HG03521 (cell line): ENCODE measurements around the gene ZNF394.
A peak's percentile ranks its signal among the peaks of the same experiment; 100 is the strongest.

Experiments
- ATAC-seq: cut with Tn5 transposase; IDR thresholded peaks from one replicate; pipeline ENCODE4 v1.9.1; 2021; ENCODE audit warnings: mild to moderate bottlenecking, moderate library complexity; ENCODE audit not compliant: unreplicated experiment

ZNF394 gene

DNA sequence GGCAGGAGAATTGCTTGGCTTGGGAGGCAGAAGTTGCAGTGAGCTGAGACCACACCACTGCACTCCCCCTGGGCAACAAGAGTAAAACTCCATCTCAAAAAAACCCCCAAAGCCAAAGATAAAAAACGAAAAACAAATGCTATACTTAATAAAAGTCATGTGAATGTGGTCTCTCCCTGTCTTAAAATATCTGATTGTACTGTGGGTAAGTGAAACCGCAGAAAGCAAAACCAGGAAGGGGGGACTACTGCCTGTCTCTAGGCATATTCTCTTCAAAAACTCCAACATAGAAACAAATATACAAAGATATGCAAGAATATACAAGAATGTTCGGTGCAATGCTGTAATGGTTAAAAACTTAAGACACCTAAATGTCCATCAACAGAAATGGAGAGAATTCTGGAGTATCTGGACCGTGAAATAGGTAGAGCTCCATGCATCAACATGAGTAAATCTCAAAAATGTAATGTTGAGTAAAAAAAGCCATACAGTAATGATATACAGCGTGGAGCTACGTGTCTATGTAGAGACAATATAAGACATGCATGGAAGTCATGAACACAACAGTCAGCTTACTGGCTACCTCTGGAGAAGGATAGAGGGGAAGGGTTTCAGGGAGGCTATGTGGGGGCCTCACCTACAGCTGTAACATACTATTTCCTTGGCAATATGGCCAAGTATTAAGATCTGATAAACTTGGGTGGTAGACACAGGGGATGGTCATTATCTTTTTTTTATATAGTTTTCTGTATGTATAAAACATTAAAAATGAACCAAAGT lies 2.1 kb downstream of the ZNF394 start:
- ATAC-seq, result no peak

GRCh38 chr7:99493823-99494222 lies 6.3 kb downstream of the ZNF394 start:
- no peak for ATAC-seq

DNA sequence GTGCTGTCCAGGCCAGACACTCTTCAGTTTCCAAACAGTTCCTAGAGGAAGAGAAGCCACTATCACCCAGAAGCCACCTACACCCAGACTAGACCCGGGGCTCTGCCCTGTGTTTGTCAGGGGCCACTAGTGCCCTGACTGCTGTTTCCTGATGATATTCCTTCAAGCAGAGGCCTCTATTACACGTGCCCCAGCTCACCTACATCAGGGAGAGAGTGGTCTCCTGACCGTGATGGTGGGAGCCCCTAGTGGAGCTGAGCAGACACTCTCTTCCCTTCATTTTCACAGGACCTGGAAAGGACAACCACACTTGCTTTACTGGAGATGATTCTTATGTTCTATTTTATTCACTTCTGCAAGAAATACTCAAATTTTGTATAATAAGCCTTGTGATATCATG lies 9.2 kb downstream of the ZNF394 start:
- ATAC-seq, result no peak

DNA sequence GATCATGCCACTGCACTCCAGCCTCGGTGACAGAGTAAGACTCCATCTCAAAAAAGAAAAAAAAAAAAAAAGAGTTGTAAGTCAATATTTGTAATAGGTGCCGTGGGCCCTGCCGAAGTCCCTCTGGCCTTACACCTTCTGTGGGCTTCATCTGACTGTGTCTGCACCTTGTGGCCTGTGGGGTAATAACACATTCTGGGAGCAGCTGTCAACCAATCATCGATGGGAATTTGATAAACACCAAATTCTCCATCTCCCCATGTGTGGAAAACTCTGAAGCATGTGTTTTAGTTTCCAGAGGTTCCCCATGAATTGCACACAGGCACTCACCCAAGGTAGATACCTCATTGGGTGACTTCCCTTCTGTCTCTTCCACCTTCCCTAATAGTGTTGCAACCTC lies 10.8 kb downstream of the ZNF394 start:
- ATAC-seq, result no peak

GRCh38 chr7:99485094-99485493 lies 15.0 kb downstream of the ZNF394 start:
- ATAC-seq, result no peak

DNA sequence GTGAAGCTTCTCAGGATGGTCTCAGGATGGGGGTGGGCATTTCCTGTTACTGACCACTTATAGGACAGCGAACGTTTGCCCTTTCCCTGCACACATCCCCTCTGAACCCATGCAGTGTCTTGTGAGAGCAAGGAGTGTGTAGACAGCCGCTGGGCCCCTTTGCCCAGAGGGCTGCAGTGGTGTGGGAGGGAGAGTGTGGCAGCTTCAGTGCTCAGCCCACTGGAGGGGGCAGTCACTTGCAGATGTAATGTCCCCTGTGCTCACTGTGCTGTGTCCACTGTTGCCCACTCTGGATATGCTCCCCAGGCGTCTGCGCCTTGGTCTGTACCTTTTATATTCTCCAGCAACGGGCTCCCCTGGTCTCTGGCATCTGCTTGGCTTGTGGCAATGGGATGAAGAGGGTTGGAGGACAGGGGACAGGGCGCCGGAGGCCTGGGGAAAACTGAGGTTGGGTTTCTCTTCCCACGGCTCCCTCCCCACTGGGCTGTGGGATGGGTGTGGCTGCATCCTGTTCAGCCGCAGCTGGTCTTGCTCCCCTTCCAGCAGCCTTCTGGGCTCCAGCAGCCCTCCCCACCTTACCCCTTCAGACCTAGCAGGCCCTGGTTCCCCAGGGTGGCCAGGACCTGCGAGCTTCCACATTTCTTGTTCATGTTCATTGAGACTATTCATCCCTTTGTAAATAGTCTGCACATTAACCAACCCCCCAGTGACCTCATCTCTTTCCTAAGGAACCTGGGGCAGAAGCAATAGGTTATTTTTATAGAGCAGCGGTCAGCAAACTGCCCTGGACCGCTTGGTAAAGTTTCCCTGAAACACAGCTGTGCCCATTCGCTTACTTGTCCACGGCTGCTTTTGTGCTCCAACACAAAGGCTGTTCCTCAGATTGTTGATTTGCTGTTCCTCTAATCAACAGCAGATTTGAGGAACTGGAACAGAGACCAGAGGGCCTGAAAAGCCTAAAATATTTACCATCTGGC lies 21.3 kb downstream of the ZNF394 start:
- ATAC-seq, result no peak

- ATAC-seq, result no peak
These were observed 24.0 kb downstream of the ZNF394 start for GRCh38 chr7:99476107-99476506.

DNA sequence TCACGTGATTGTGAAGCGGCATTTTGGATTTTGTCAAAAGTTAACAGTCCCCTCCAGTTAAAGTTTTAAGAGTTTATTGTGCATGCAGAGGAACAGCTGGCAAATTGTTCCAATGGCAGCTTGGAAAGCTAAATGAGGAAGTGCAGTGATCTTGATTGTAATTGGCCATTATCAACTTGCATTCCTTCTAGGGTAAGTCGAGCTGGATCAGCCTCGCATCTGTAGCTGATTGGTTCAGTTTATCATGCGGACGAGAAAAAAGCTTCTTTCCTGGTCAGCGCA lies 26.8 kb downstream of the ZNF394 start:
- no peak for ATAC-seq

DNA sequence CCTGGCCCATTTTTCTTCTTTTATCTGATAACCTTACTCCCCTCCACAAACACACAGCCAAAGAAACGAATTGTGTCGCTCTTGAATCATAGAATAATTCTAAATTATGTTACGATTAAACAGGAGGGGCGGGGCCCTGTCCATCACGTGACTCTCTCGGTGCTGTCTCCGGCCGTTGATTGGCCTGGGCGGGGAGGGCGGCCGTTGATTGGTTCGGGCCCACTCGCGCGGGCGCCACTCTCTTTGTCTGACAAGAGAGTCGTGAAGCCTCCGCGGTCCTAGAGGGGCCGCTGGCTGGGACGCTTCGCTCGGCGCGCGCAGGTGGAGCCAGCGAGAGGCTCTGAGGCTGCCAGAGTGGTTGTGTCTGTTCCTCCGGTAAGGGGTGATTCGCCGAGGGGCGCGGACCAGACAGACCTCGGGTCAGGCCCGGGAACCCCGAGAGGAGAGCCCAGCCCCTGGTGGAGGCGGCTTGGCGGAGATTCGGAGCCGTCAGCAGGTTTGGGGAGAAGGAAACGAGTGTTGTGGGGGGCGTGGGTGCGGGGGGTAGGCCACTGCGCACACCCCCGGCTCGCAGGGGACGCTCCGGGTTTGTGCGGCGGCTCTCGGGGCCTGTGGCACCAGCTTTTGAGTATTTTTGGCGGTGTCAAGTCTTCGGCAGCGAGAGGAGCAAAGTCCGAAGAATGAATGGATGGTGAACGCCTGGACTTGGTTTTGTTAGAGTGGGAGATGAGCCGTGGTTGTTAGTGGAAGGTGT lies 27.3 kb downstream of the ZNF394 start, which contains the start of gene ZNF789:
TSS of gene ZNF789 (plus strand) at position 330 of the 754 bp plus-strand sequence. CDS start 3,567 bp downstream, outside the sequence.
- peak; percentile 95 for ATAC-seq

- ATAC-seq, result no peak
These were observed 30.6 kb downstream of the ZNF394 start for GRCh38 chr7:99469381-99470065.

- no peak for ATAC-seq
These were observed 31.7 kb downstream of the ZNF394 start for GRCh38 chr7:99468336-99468918.

DNA sequence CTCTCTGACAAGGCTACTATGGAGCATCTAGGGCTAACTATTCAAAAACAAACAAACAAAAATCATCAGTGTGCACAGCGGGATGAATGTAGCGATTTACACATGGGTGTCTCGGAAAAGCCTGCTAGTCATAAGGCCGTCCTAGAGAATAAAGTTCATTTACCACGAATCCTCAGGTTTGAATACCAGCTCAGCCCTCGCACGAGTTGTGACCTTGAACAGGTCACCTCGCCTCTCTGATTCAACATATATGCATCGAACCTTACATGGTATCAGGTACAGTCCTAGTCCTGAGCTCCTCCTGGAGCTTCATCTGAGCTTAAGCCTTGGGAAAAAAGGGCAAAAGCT lies 34.7 kb downstream of the ZNF394 start:
- no peak for ATAC-seq

DNA sequence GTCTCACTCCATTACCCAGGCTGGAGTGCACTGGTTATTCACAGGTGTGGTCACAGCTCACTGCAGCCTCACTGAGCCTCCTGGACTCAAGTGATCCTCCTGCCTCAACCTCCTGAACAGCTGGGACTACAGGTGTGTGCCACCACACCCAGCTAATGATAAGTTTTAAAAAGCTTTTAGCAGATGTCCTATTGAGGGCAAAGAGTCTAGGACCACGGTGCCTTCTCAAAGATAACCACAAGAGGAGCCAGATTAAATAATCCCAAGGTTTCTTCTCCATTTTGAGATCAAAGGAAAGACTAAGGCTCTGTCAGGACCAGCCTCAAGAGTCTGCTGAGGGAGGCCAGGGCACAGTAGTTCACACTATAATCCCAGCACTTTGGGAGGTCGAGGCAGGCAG lies 38.9 kb downstream of the ZNF394 start:
- no peak for ATAC-seq

DNA sequence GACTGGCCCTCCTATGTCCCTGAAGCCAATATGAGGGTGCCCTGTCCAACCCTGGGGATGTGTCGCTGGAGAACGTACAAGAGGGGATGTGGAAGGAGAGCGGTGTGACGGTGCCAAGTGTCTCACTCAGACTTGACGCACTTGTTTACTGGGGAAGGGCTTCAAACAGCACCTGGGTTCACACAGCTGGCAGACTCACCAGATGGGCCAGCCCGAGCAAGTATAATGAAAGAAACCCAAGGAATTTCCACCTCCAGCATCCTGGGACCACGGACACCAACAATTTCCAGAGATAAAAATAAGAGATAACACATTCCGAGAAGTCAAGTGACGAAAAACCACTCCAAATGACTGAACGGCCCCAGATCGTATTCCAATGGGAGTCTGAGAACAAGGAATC lies 39.4 kb downstream of the ZNF394 start:
- ATAC-seq, result no peak

DNA sequence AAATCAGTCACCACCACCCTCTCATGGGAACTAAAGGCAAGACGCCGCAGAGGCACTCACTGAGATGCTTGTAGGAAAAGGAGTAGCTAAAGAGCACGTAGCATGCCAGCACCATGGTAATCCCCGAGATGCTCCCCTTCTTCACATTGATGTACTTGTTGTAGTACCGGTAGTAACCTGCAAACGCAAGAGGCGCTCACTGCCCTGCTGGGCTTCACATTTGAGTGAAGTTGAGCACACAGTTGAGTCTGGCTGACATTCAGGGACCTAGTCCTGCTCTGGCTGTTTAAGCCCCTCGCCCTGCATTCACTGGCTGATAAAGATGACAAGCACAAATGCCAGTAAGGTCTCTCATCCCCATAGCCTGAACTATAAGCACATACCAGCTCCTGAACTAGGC lies 41.0 kb downstream of the ZNF394 start:
- ATAC-seq, result no peak

DNA sequence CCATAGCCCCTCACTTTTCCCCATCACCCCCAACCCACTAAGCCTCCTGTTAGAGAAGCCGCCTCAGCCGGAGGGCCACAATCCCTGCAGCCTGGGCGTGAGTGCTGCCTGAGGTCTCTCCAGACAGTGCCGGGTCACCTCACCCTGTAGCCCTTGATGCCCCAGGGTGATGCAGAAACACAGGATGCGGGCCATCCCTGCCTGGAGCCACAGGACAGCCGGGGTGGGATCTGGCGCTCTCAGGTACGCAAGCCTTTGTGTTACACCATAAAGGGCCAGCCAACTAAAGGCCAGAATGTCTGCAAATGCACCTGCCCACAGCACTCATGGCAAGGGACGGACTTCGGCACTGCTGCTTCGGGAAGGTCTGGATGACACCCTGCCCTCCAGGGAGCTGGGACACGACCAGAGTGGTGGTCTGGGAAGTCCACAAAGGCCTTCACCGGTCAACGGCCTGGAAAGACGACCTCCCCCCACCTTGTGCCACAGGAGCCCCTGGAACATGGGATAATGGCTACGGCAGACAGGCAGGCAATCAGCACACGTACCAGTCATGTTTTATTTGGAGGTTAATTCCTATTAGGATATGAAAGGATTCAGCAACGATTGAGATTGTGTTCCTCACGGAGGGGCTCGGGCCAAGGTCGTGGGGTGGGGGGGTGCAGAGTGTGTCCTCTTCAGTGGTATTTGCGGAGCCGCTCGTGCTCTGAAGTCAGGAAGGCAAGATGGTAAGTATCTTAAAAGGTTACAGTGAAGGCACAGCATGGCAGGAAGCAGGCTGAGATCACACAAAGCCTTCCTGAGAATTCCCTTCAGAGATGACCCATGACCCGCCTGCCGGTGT lies 42.2 kb downstream of the ZNF394 start:
- ATAC-seq, result no peak

DNA sequence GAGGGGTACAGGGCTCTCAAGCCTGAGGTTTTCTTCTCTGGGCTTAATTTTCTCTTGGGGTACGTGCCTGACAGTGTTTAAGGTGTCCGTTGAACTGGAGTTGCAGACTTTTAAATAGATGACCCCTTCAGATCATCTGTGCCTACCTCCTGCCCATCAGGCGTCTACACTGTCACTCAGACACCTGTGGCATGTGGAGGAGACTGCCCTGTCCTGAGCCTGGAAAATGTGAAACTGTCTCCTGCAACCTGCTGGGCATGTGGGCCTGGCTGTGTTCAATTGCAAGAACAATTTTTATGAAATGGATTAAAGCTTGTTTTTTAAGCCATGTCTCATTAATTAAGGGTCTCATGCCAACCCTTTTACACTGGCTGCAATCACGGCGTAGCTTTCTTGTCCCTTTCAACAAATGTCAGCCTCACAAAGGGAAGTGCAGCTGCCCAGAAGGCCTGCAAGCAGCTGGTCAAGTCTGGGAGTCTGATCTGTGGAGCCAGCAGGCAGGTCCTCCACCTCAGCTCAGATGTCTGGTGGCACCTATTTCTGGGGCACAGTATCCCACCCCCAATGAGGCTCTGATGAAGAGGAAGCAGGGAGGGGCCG lies 42.9 kb downstream of the ZNF394 start:
- no peak for ATAC-seq

GRCh38 chr7:99456288-99456687 lies 43.8 kb downstream of the ZNF394 start:
- ATAC-seq, result no peak

DNA sequence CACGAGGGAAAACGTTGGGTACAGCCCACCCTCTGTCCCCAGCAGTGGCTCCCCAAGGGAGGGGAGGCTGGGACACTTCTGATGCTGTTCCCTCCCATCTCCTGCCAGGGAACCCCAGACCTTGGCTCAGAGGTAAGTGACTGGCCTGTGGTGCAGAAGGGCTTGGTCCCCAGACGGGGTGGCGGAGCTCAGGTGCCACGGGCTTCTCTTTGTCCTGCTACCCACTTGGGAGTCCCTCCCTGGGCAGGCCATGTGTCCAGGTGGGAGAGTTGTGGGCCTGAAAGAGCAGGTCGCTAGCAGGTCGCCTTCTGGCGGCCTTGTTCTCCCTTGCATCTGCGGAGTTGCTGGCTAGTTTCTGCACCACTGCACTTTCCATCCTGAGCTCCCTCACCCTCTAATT lies 44.2 kb downstream of the ZNF394 start:
- ATAC-seq, result no peak
